GM21390 (cell line): ENCODE measurements around the gene MEIS2.

Source experiments
- ATAC-seq: cut with Tn5 transposase; IDR thresholded peaks from one replicate; pipeline ENCODE4 v1.9.1; 2021; ENCODE audit not compliant: unreplicated experiment

MEIS2 gene

DNA sequence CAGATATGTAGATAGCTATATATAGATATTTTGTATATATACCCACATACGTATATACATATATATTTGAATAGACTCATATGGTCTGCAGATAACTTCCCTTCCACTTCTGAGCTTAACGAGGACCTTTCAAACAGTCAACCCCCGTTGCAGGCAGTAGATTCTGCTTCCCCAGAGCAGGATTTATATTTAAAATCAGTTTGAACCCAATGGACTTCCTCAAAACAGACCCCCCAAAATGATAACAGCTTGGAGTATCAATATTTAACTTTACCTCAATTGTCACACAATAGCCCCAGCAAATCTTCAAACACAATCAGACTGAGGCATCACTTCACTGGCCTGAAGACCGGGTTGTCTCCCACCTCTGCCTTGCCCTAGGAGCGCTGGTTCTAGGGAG is 218.3 kb downstream of the MEIS2 start:
- no peak for ATAC-seq

DNA sequence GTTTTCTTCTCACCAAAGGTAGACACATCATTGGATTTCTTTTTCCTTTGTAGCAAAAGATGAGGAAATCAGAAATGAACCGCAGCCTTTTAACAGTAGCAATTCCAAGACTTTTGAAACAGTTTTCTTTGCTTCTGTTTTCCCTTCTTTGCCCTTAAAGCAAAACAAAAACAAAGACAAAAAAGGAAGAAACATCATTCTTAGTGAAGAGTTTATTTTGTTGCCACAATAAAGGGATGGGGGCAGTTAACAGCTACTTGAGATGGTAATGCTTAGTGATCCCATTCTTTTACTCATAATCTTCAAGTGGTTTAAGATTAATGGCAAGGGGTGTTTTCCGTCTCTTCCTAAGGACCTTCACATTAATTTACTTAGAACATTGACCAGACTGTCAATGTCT is 218.8 kb downstream of the MEIS2 start:
- no peak for ATAC-seq

DNA sequence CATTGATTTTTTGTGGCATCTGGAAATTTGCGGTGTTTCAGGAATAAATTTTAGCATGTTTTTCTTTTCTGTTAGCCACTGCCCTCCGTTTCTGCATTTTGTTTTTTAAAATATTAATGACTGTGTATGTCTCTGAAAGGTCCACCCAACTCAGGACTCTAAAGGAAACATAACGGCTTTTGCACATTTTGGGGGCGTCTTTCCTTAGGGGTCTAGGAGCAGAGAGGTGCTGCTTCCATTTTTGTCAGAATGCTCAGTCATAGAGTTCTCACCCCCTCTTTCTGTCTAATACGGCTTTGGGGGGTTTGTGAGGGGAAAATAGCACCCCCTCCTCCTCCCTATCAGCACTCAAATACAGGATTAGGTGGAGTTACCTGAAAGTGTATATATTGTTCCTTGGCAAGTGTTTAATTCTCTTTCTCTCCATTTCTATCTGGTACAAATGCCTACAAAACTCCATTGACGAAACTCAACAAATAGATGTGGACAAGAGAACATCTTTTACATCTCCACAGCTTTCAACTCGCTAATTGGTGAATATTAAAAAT is 219.4 kb downstream of the MEIS2 start:
- ATAC-seq: no peak

DNA sequence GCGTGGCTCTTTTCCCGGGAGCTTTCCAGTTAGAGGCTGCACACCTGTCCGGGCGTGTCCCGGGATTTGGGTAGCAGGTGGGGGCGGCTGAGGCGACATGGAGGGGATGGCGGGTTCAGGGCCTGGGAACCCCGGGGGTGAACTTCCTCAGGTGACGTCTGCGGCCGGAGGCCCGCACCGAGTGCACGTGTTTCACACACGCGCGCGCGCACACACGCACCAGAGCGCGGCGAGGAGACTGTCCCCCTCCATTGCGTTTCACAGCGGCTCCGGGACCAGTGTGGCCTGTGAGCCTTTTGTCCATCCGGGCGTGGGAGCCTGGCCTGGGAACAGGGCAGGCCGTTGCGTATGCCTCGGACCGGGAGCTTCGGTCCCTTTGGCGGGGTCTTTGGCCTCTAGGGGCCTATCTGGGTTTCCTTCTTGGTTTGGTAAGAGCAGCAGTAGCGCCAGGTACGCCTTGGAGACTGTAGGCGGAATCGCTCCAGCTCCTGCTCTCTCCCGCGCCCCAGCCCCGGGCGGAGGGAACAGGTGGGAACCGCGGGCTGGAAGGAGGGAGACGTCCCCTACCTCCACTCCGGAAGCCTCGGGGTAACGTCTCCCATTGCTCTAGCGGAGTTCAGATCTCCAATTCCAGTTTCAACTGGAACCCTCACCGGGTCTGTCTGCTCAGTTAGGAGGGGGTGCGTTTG is 220.0 kb downstream of the MEIS2 start:
- ATAC-seq: no peak

DNA sequence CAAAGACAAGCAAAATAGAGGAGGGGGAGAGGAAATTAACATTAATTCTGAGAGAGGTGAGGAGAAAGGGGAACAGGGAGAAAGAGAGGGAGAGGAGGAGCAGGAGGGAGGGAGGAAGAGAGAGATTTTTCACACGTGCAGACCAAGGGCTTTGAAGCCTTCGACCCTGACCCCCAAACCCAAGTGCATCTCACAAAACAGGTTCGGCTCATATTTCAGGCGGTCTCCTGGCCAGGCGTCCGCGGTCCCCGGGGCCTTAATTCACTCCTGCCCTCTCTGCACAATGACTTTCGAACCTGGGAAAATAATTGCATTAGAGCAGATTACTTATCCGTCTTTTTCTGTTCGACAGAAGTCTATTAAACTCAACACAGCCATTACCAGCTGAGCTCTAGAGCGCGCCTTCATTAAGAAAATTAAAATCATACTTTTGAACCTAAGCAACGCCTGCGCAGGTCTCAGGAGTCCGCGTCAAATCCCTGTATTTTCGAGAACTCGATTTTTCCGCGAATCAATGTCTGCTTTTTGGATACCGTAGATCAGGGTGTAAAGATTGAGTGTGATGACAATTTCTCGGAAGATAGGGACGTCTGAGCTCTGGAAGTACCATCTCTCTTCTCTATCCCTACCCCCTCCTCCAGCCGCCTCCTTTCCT is 220.7 kb downstream of the MEIS2 start:
- ATAC-seq: no peak

DNA sequence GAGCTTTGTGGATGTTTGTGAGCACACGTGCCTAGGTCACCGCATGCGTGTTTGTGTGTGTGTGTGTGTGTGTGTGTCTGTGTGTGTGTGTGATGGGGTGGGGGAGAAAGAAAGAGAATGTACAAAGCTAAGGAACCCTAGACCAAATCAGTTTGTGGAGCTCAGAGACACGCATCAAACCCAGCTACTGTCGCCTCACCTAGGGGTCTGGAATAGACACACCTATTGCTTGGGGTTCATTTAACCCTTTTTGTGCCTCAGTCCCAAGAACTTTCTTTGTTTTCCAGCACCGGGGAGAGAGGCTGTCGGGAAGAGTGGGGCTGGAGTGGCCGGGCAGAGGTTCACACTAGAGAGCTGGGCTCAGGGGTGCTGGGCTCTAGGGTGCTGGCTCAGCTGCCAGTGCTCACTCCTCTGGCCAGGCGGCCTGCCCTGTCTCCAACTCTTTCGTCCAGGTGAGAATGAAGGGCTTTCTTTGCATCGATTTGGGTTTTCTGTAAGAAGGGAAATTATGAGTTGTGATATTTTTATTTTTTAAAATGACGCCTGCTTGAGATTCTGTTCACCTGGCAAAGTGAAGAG is 221.6 kb downstream of the MEIS2 start:
- no peak for ATAC-seq

DNA sequence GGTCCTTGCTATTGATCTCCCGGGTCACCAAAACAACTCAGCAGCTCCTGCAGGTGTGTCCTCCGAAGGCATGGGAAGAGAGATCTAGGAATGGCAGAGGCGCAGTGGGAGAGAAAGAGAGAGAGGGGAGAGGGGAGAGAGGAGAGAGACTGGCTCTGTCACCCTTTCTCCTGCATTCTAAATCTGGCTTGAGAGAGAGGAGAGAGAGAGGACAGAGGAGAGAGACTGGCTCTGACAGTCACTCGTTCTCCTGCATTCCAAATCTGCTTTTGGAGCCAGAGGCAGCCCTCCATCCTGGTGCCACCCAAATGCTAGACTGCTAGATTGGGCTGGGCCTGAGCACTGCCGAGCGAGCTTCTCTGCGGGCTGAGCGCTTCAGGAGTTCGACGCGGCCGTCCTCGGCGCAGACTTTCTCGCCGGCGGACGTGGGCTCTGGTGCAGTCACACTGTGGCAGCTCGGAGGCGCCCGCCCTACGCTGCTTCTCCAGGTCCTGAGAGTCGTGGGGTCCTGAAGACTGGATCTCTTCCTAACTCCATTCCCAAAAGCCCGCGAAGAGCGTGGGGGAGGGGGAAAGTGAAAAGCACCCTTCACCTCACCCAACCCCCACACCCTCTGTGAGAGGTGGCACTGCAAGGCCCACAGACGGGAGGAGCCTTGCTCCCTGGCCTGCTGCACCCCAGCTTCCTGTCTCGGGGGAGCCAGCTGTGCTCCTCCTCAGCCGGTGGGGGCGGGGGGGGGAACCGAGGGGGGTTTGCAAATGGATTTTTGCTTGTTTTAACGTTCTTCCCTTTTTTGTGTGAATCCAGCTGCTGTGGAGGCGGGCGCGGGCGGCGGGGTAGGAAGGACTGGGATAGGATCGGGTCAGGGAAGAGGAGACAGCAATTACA is 222.3 kb downstream of the MEIS2 start:
- ATAC-seq: no peak

DNA sequence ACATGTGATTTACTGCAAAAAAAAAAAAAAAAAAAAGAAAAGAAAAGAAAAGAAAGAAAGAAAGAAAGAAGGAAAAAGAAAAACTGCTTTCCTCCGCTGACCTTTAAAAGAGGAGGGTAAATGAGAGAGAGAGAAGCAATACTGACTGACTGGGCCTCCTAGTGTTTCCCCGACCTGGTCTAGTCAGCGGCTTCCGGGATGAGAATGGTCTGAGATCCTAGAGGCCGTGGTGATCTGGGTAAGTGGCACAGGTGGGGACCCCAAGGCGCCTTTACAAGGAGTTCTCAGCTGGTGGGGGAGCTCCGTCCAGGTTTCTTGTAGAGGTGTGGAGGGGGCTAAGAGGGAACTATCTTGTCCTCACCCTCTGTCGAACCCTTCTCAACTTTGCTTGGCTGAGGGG is 223.1 kb downstream of the MEIS2 start:
- no peak for ATAC-seq

DNA sequence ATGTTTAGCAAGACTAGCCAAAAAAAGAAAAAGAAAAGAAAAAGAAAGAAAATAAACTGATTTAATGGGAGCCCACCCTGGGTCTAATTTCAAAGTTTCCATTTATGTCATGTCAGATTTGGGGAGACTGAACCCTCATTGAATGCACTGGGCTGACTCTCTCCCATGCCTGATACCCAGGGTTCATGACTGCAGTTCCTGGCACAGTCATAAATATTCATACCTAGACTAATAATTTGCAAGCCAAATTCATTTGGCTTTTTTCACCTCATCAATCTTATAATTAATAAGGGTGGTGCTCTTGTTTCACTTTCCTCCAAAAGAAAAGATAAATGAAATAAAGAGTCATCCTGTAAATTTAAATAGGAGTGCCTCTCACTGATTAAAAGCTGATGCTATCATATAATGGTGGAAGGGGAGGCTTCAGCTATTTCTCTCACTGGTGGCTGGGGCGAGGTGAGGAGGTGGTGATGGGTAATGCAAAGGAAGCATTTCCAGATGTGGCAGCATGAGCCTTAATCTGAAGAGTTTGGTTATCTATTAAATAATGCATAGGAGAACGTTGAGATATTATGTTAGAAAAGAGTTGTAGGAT is 224.5 kb downstream of the MEIS2 start:
- no peak for ATAC-seq

DNA sequence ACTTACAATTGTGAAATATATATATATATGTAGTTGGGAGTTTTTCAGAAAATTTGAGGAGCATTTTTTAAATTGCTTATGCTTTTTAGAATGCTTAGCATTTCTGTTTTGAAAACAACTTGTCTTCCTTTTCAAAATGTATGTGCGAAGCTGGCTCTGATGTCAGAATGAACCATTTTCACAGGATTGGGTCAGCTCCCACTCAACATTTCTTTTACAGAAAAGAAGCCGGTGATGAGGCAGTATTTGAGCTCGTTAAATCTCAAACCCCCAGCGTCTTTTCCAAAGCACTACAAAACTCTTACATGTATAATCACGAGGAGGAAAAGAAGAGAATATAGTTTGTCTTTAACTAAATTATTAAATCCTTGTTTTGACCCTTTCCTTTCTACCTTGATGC is 225.4 kb downstream of the MEIS2 start:
- no peak for ATAC-seq

DNA sequence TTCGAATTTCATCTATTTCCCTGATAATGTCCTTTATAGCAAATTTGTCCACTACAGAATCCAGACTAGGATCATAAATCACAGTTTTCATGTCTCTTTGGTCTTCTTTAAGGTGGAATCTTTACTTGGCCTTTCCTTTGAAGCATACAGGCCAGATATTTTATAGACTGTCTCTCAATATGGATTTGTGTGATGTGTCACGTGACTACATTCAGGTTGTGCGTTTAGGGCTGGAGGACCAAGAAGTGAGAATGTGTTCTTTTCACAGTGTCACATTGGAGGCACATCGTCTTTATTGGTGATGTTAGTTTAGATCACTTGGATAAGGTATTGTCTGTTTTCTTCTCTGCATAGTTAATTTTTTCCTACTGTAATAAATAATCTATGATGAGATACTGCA is 232.9 kb downstream of the MEIS2 start:
- no peak for ATAC-seq

DNA sequence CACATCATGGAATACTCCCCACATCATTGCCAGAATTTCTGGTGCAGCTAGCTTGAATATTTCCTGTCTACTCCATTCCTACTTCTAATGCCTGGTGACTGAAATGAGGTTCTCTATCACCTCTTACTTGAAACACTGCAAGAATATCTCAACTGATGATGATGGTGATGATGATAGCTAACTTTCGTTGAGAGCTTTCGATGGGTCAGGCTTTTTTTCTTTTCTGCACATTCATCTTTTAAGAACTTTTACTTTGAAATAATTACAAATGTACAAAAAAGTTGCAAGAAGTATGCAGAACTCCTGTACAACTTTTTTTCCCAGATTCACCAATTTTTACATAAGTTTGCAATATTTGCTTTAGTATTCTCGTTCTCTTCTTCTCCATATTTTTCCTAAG is 233.5 kb downstream of the MEIS2 start:
- ATAC-seq: no peak

DNA sequence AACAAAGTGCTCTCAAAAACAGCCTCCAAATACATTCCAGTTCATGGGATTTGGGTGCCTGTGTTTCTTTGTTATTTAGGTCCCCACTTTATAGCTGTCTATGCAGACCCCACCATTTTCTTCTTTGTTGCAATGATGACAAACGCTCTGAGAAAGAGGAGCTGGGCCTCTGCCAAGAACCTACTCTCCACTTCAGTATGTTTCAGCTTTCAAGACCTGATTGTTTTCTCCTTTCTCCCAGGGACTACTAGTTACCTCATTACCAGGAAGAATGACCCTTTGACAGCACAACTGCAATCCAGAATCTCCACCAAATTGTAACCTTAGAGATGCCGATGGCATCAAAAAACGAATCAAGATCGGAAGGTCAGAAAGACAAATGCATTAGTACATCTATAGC is 236.8 kb downstream of the MEIS2 start:
- no peak for ATAC-seq

DNA sequence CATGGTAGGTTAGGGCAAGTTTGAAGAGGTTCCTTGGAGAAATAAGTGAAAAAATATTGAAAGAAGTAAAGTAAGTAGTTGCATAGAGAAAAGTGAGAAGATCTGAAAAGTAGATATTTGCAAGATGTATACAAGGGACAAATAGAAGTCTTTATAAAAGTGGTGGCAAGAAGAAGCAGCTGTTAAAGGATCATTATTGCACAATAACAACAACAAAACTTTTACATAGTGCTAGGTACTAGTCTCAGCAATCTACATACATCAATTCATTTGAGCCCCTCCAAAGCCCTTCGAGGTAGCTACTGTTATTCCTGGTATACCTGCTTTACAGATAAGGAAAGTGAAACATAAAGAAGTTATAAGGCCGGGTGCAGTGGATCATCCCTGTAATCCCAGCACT is 239.6 kb downstream of the MEIS2 start:
- ATAC-seq: no peak

DNA sequence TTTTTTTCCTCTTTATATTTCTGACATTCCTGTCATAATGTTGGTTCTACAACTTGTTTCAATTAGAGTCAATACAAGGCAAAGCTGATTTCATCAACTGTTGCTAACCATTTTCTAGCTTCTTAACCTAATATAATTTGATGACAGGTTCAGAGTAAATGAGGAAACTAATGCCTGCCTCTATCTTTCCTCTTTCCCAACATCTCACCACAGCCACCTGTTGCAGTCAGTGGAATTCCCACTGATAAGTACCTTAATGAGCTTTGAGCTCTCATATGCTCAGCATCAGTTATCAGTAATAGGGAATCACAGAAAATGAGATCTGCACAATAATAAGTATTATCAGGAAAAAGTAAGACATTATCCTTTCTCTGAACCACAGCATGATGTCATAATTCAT is 241.9 kb downstream of the MEIS2 start:
- no peak for ATAC-seq

DNA sequence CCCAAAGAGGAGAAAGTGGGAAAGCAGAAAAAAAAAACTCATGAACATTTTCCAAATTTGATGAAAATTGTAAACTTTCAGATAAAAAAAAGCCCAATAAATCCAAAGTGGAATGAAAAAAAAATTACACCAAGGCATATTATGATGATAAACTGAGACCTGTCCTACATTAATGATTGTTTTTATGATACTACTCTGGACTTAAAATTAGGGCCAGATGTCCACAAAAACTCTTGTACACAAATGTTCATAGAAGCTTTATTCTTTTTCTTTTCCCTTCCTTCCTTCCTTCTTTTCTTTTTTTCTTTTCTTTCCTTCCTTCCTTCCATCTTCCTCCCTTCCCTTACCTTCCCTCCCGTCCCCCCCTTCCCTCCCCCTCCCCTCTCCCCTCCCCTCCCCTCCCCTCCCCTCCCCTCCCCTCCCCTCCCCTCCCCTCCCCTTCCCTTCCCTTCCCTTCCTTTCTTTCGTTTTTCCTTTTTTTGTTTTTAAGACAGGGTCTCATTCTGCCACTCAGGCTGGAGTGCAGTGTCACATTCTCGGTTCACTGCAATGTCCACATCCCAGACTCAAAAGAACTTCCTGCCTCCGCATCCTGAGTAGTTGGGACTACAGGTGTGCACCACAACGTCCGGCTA is 243.9 kb downstream of the MEIS2 start:
- ATAC-seq: no peak

DNA sequence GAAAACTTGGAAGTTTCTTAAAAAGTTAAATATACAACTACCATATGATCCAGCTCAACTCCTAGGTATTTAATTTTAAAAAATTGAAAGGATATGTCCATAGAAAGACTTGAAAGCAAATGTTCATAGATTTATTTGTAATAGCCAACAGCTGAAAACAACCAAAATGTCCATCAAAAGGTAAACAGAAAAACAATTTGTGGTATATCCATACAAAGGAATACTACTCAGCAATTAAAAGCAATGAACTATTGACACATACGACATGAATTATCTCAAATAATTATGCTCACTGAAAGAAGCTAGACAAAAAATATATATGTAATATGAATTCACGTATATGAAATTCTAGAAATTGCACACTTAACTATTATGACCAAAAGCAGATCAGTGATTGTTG is 249.5 kb downstream of the MEIS2 start:
- no peak for ATAC-seq

DNA sequence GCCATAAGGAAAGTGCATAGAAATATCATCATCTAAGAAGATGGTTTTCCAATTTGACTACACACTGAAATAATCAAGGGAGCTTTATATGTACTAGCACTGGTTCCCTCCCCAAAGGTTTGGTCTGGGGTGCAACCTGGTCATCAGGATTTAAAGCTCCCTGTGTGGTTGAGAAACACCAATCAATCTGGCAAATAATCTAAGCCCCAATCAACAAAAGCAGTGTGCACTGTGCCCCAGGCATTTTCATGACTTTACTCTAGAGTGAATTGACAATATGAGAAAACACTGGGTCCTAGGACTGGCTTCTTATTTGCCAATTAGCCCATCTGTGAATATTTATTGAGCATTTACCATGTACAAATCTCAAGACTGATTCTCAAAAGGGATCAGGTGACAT is 255.1 kb downstream of the MEIS2 start:
- no peak for ATAC-seq

DNA sequence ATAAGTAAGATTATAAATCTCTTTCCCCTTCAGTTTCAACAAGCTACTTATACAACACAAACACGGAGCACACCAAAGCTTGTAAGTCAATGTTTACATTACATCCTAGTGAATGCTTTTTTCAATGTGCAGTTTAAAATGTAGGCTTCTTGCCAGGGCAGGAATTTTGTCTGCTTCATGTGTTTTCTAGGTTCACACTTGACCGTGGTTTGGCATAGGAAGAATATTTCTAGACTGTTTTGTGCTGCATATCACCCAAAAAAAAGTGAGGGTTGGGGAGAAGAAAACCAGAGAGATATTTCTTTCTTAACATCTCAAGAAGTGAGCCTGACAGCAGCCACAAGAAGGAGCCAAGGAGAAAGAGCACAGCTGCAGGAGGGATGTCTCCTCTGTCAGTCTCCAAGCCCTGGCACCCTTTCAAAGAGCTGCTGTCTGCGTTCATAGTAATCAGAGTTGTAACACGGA is 255.8 kb downstream of the MEIS2 start:
- no peak for ATAC-seq

DNA sequence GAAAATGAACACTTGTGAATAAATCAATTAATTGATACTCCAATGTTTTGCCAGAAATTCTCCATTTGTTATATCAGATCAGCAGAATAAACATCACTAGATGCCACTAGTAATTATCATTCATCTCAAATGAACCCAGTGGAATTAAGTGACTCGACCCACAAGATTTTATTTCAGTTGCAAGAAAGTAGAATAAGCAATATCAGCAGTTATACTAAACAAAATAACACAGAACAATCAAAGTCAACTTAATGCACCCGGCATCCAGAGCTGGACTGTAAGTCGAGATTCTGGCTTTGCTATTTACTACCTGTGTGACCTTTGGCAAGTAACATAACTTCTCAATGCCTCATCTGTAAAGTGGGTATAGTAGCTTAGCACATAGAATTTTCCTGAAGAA is 256.5 kb downstream of the MEIS2 start:
- ATAC-seq: no peak
